ENCODE data around the gene NPRL2. TPM values are rescaled to one million over a fixed set of nuclear protein-coding genes. Genes with fewer than 3 reads are reported as not detected.

The NPRL2 gene
- polyA plus RNA-seq, 1 experiment, result 45.0 TPM

DNA sequence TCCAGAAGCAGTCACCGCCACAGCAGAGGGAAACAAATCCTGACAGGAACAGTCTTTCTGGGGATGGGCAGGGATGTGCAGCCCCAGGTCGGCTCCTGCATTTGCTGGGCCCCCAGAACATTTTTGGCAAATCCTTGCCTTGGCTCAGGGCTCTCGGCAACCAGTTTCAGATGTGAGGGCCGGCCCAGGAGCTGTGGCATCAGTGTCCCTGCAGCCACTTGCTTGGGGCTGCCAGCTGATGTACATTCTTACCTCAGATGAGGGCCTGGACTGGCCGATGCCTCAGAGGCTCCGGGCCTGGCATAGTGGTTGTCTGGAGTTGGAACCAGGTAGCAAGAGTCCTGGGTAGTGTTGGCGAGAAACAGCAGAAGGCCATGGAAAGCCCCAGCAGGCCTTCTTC, 4.3 kb upstream of the NPRL2 start:
- Histone ChIP-seq H3K27me3 (ENCODE audit: control insufficient read depth, insufficient read depth, low read length) (no peaks in the 10 kb centered on the region), H3K4me3 (ENCODE audit: low read depth, low read length) (no peak overlapping the region), H3K36me3 (ENCODE audit: control insufficient read depth, insufficient read depth, low read length) (peaks cover 23% of the 10 kb centered on the region)
- ChIA-PET CTCF (interaction anchor here (1.6 kb wide), 1 partner anchor 187 kb away, joined by 4 read pairs; no protein-coding TSS in a partner anchor), POLR2A (no interaction called here)
- TF ChIP-seq, protein P1, sequence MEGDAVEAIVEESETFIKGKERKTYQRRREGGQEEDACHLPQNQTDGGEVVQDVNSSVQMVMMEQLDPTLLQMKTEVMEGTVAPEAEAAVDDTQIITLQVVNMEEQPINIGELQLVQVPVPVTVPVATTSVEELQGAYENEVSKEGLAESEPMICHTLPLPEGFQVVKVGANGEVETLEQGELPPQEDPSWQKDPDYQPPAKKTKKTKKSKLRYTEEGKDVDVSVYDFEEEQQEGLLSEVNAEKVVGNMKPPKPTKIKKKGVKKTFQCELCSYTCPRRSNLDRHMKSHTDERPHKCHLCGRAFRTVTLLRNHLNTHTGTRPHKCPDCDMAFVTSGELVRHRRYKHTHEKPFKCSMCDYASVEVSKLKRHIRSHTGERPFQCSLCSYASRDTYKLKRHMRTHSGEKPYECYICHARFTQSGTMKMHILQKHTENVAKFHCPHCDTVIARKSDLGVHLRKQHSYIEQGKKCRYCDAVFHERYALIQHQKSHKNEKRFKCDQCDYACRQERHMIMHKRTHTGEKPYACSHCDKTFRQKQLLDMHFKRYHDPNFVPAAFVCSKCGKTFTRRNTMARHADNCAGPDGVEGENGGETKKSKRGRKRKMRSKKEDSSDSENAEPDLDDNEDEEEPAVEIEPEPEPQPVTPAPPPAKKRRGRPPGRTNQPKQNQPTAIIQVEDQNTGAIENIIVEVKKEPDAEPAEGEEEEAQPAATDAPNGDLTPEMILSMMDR (IDR thresholded peaks at IDR 0.05; ENCODE audit: insufficient read depth, low read depth, low read length), result no peak
- DNase-seq (ENCODE audit: low read depth), result no peak

DNA sequence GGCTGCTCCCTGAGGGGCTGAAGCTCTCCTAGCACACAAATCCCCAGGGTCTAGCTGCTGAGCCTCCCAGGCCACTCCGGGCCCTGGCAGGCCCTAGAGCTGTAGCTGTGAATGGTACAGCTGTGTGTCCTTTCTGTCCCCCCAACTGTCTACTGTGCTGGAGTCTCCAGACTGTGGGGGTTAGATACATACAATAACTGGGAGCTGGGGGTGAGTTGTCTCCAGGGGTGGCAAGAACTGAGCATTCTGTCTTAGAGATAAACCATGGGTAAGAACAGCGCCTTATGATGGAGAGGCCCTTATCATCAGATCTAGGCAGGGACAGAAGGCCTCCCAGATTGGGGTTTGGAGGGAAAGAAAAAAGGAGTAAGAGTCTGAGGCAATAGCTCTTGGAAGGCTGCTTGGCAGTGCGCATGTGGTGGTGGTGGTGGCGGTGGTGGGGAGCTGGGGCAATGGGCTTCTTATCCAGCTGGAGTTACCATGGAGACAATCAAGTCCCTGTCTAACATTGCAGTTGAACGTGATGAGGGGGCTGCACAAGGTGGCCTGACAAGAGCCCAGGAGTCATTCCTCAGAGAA, 3.7 kb upstream of the NPRL2 start:
- TF ChIP-seq, protein P1 (IDR thresholded peaks at IDR 0.05; ENCODE audit: insufficient read depth, low read depth, low read length), result no peak
- CTCF ChIA-PET, result interaction anchor here (0.9 to 1.8 kb wide), 3 partner anchors 17 to 188 kb away, joined by 3 to 5 read pairs (median 4); no protein-coding TSS in a partner anchor
- no peak overlapping the region for H3K4me3 ChIP-seq (ENCODE audit: low read depth, low read length)
- no peaks in the 10 kb centered on the region for H3K27me3 ChIP-seq (ENCODE audit: control insufficient read depth, insufficient read depth, low read length)
- POLR2A ChIA-PET, result interaction anchor here (0.8 kb wide), 1 partner anchor 1834 kb away, joined by 11 read pairs; no protein-coding TSS in a partner anchor
- H3K36me3 ChIP-seq (ENCODE audit: control insufficient read depth, insufficient read depth, low read length), result peaks cover 23% of the 10 kb centered on the region
- no peak for DNase-seq (ENCODE audit: low read depth)

GRCh38 chr3:50353245-50354004, 2.9 kb upstream of the NPRL2 start:
- Histone ChIP-seq H3K36me3 (ENCODE audit: control insufficient read depth, insufficient read depth, low read length) (peaks cover 23% of the 10 kb centered on the region), H3K27me3 (ENCODE audit: control insufficient read depth, insufficient read depth, low read length) (no peaks in the 10 kb centered on the region), H3K4me3 (ENCODE audit: low read depth, low read length) (no peak overlapping the region)
- ChIA-PET POLR2A (interaction anchor here (0.8 kb wide), 1 partner anchor 1835 kb away, joined by 11 read pairs; no protein-coding TSS in a partner anchor), CTCF (interaction anchor here (0.9 to 1.8 kb wide), 4 partner anchors 14 to 189 kb away, joined by 3 to 5 read pairs (median 4); partner anchors contain the start of gene RASSF1)
- no peak for DNase-seq (ENCODE audit: low read depth)
- TF ChIP-seq, protein P1 (IDR thresholded peaks at IDR 0.05; ENCODE audit: insufficient read depth, low read depth, low read length), result no peak

DNA sequence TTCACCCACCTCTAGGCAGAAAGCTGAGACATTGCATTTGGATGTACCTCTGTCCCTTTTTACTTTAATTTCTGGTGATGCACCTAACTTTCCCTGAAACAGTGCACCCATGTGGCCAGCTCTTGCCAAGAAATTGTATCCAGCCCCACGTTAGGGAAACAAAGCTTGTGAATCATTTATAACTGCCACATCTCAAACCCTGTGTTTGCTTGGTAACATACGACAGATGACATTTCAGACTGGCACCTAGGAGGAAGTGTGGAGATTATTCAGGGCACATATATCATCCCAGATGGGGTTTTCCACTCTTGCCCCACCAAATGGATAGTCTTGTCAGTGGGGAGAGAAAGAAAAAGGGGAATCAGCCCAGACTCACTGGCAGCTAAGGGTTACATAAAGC, 2.2 kb upstream of the NPRL2 start:
- ChIA-PET CTCF (interaction anchor here (1.8 kb wide), 2 partner anchors 13 to 16 kb away, joined by 4 to 5 read pairs; partner anchors contain the start of gene RASSF1), POLR2A (no interaction called here)
- Histone ChIP-seq H3K27me3 (ENCODE audit: control insufficient read depth, insufficient read depth, low read length) (no peaks in the 10 kb centered on the region), H3K36me3 (ENCODE audit: control insufficient read depth, insufficient read depth, low read length) (peaks cover 25% of the 10 kb centered on the region), H3K4me3 (ENCODE audit: low read depth, low read length) (no peak overlapping the region)
- TF ChIP-seq, protein P1 (IDR thresholded peaks at IDR 0.05; ENCODE audit: insufficient read depth, low read depth, low read length), result peak; percentile 33
- no peak for DNase-seq (ENCODE audit: low read depth)

DNA sequence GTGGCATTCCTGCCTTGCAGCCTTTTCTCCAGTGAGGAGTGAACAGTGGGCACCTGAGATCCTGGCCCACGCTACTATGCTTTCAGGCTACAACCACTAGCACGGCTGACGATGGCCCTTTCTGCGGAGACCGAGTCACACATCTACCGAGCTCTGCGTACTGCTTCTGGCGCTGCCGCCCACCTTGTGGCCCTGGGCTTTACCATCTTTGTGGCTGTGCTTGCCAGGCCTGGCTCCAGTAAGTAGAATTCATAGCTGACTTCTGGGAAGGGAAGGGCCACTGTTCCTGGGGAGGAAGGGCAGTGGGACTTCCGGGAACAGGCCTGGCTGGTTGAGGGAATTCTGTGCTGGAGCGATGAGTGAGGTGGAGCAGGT, 735 bp upstream of the NPRL2 start:
- peaks cover 23% of the 10 kb centered on the region for H3K36me3 ChIP-seq (ENCODE audit: control insufficient read depth, insufficient read depth, low read length)
- H3K4me3 ChIP-seq (ENCODE audit: low read depth, low read length), result peak overlapping the region; percentile 85
- TF ChIP-seq, protein P1 (IDR thresholded peaks at IDR 0.05; ENCODE audit: insufficient read depth, low read depth, low read length), result no peak
- DNase-seq (ENCODE audit: low read depth), result no peak
- no peaks in the 10 kb centered on the region for H3K27me3 ChIP-seq (ENCODE audit: control insufficient read depth, insufficient read depth, low read length)
- POLR2A ChIA-PET, result no interaction called here
- CTCF ChIA-PET, result interaction anchor here (0.6 to 7.3 kb wide), 6 partner anchors 11 to 199 kb away, joined by 4 to 98 read pairs (median 8); partner anchors contain the start of gene RASSF1
